Activated CD8-positive, alpha-beta T cell treated with anti-CD3 and anti-CD28 coated beads for 36 hours (primary cell): ENCODE results near the gene GPRC5A. TPM values are rescaled to one million over a fixed set of nuclear protein-coding genes. Genes with fewer than 3 reads are reported as not detected.

Experiments
- ATAC-seq: fragments of 200-7000 bp; cut with Tn5 transposase; one replicate; pipeline ENCODE4 v1.10.0; 2021; ENCODE audit warnings: mild to moderate bottlenecking, moderate library complexity
- CTCF ChIA-PET: fragments of 350-600 bp; sonication (Branson Sonifier 250); formaldehyde crosslinking; loops from one replicate; lab custom pipeline; 2021; ENCODE audit warnings: antibody characterized with exemption; lab: Charles Lee
- POLR2A ChIA-PET: fragments of 350-600 bp; sonication (Branson Sonifier 250); formaldehyde crosslinking; loops from one replicate; lab custom pipeline; 2021; ENCODE audit warnings: antibody characterized with exemption; lab: Charles Lee
- DNase-seq: peaks from one replicate; pipeline ENCODE4 v3.0.0-alpha.2; 2020
- H3K27ac Mint-ChIP-seq: one replicate; pipeline ENCODE4 v1.8.0; 2021; ENCODE audit warnings: mild to moderate bottlenecking, mixed read lengths
- H3K27me3 Mint-ChIP-seq: one replicate; pipeline ENCODE4 v1.8.0; 2021; ENCODE audit warnings: mixed read lengths
- H3K36me3 Mint-ChIP-seq: one replicate; pipeline ENCODE4 v1.8.0; 2021; ENCODE audit warnings: low read depth, mixed read lengths
- H3K4me1 Mint-ChIP-seq: one replicate; pipeline ENCODE4 v1.8.0; 2021; ENCODE audit warnings: low read depth, mixed read lengths
- H3K4me3 Mint-ChIP-seq: one replicate; pipeline ENCODE4 v1.8.0; 2021; ENCODE audit warnings: mild to moderate bottlenecking, moderate library complexity, mixed read lengths
- H3K9me3 Mint-ChIP-seq: one replicate; pipeline ENCODE4 v1.8.0; 2021; ENCODE audit warnings: mixed read lengths
- intact Hi-C: fragments of 100-400 bp; cut with micrococcal nuclease; formaldehyde crosslinking; loops from one replicate; pipeline ENCODE4 v1.10.0; 2022
- total RNA-seq, 2 experiments: library from RNA; stranded (reverse); gene quantifications; one replicate each; pipeline ENCODE4 v1.2.3, GENCODE V29; 2021
- TF ChIP-seq, protein P1 (sequence below): fragments of 200-600 bp; IDR thresholded peaks from one replicate; pipeline ENCODE4 v1.8.0; 2022; ENCODE audit warnings: antibody characterized with exemption, mild to moderate bottlenecking

GPRC5A gene
- total RNA-seq, 2 experiments from 2014 or later: 0.11 TPM; not detected in 1

DNA sequence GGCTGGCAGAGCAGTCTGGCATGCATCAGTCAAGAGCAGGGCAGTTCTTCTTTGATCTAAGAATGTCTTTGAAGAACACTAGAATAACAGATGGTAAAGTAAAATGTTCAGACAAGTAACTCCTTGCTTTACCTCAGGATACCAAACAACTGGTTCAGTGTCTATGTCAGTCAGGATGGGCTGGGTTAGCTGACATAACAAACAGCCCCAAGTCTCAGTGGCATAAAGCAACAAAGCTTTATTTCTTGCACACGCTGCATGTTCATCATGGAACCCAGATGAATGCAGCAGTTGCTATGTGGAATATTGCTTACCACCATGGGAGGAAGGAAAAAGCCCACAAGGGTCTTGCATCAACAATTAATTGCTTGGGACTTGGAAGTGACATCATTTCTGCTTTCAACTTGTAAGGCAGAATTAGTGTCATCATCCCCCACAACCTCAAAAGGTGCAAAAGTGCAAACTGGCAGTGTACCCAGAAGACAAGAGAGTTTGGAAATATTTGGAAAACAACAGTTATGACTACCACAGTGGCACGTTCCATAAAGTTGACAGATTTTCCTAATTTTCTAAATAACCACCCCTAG, 39.4 kb downstream of the GPRC5A start:
- no peaks in the 10 kb centered on the region for H3K27me3 Mint-ChIP-seq
- no peaks in the 10 kb centered on the region for H3K4me1 Mint-ChIP-seq
- ChIA-PET CTCF (no interaction called here), POLR2A (no interaction called here)
- no peaks in the 10 kb centered on the region for H3K9me3 Mint-ChIP-seq
- no peak overlapping the region for H3K27ac Mint-ChIP-seq
- intact Hi-C loops: no loop called here
- DNase-seq (no peak), ATAC-seq (no peak)
- TF ChIP-seq, protein P1, sequence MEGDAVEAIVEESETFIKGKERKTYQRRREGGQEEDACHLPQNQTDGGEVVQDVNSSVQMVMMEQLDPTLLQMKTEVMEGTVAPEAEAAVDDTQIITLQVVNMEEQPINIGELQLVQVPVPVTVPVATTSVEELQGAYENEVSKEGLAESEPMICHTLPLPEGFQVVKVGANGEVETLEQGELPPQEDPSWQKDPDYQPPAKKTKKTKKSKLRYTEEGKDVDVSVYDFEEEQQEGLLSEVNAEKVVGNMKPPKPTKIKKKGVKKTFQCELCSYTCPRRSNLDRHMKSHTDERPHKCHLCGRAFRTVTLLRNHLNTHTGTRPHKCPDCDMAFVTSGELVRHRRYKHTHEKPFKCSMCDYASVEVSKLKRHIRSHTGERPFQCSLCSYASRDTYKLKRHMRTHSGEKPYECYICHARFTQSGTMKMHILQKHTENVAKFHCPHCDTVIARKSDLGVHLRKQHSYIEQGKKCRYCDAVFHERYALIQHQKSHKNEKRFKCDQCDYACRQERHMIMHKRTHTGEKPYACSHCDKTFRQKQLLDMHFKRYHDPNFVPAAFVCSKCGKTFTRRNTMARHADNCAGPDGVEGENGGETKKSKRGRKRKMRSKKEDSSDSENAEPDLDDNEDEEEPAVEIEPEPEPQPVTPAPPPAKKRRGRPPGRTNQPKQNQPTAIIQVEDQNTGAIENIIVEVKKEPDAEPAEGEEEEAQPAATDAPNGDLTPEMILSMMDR: no peak
- H3K36me3 Mint-ChIP-seq: no peaks in the 10 kb centered on the region
- no peak overlapping the region for H3K4me3 Mint-ChIP-seq

DNA sequence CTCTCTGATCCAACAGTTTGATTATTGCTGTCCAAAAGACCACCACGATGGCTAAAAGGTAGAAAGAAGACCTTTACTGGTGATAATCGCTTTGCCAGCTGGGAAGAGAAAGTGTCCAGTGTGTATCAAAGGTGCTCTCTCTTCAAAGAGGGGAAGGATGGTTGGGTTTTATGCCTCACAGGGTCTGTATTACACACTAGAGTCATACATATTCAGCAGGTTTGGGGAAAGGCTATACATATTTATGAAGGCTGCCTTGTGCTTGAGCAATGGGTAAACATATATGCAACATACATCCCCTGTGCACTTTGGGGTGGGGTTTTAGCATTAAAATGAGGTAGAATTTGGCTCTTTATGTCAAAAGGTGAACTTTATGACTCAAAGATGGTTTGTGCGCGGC, 42.4 kb downstream of the GPRC5A start:
- CTCF ChIA-PET: no interaction called here
- TF ChIP-seq, protein P1: no peak
- no peak for DNase-seq
- intact Hi-C loops: no loop called here
- no peaks in the 10 kb centered on the region for H3K27me3 Mint-ChIP-seq
- no peak for ATAC-seq
- H3K27ac Mint-ChIP-seq: no peak overlapping the region
- no peaks in the 10 kb centered on the region for H3K36me3 Mint-ChIP-seq
- H3K4me1 Mint-ChIP-seq: no peaks in the 10 kb centered on the region
- no peak overlapping the region for H3K4me3 Mint-ChIP-seq
- POLR2A ChIA-PET: no interaction called here
- H3K9me3 Mint-ChIP-seq: no peaks in the 10 kb centered on the region

- H3K27ac Mint-ChIP-seq: no peak overlapping the region
- ChIA-PET CTCF (no interaction called here), POLR2A (no interaction called here)
- no peak for ATAC-seq
- TF ChIP-seq, protein P1: no peak
- no peak for DNase-seq
- intact Hi-C loops: no loop called here
- no peaks in the 10 kb centered on the region for H3K9me3 Mint-ChIP-seq
- no peaks in the 10 kb centered on the region for H3K27me3 Mint-ChIP-seq
- no peaks in the 10 kb centered on the region for H3K4me1 Mint-ChIP-seq
- H3K36me3 Mint-ChIP-seq: no peaks in the 10 kb centered on the region
- H3K4me3 Mint-ChIP-seq: no peak overlapping the region
Observed at GRCh38 chr12:12934556-12934955, 43.2 kb downstream of the GPRC5A start.

DNA sequence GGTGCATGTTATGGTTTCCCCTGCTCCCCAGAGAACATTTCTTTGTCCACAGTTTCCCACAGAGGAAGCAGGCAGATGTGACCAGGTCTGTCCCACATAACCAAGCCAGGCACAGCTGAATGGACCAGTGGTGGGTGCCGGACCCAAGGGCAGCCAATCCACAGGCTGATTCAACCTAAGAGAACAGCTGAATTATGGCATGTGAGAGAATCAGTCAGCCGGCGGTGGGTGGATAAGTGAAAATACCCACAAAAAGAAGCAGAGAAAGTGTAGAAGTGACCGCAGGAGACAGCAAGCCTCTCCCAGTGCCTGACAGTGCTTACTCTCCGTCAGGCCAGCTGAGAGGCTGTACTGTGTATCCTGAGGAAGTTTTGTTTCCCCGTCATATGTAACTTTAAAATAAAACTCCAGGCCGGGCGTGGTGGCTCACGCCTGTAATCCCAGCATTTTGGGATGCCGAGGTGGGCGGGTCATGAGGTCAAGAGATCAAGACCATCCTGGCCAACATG, 45.7 kb downstream of the GPRC5A start:
- H3K27ac Mint-ChIP-seq: no peak overlapping the region
- H3K4me1 Mint-ChIP-seq: no peaks in the 10 kb centered on the region
- no peak overlapping the region for H3K4me3 Mint-ChIP-seq
- H3K9me3 Mint-ChIP-seq: no peaks in the 10 kb centered on the region
- no peaks in the 10 kb centered on the region for H3K36me3 Mint-ChIP-seq
- POLR2A ChIA-PET: no interaction called here
- no peaks in the 10 kb centered on the region for H3K27me3 Mint-ChIP-seq
- DNase-seq (no peak), ATAC-seq (no peak)
- TF ChIP-seq, protein P1: no peak
- CTCF ChIA-PET: interaction anchor here (0.9 kb wide), 1 partner anchor 272 kb away, joined by 4 read pairs; no protein-coding TSS in a partner anchor
- intact Hi-C loops: no loop called here

DNA sequence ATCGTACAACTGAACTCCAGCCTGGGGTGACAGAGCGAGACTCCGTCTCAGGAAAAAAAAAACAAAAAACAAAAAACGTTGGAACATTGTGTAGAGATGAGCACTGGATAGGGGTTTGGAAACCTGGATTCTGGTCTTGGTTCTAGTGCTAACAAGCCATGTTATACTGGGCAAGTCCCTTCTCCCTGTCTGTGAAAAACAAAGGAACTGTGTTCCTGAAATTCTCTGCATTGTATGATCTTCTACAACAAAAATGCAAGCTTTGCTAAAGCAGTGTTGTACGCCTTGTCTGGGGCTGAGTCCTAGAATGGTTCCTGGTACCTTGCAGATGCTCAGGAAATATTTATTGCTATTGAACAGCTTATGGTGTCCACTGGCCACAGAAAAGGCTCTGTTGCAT, 47.2 kb downstream of the GPRC5A start:
- TF ChIP-seq, protein P1: no peak
- H3K36me3 Mint-ChIP-seq: no peaks in the 10 kb centered on the region
- ATAC-seq (no peak), DNase-seq (no peak)
- no peak overlapping the region for H3K27ac Mint-ChIP-seq
- POLR2A ChIA-PET: interaction anchor here (0.9 kb wide), 1 partner anchor 11 kb away, joined by 3 read pairs; no protein-coding TSS in a partner anchor
- intact Hi-C loops: no loop called here
- H3K9me3 Mint-ChIP-seq: no peaks in the 10 kb centered on the region
- H3K4me3 Mint-ChIP-seq: no peak overlapping the region
- no peaks in the 10 kb centered on the region for H3K4me1 Mint-ChIP-seq
- H3K27me3 Mint-ChIP-seq: no peaks in the 10 kb centered on the region
- CTCF ChIA-PET: interaction anchor here (0.6 kb wide), 1 partner anchor 1227 kb away, joined by 3 read pairs; no protein-coding TSS in a partner anchor
